Mesendoderm (in vitro differentiated cells): ENCODE results near the gene TNS3.

Experiments
- DNase-seq: peaks from one replicate; pipeline ENCODE4 v3.0.0; 2013
- H2AK5ac ChIP-seq: 2 replicates; pipeline ENCODE4 v1.6.1; 2013; ENCODE audit warnings: low read length, inconsistent platforms
- H2BK120ac ChIP-seq: 2 replicates; pipeline ENCODE4 v1.6.1; 2013; ENCODE audit warnings: low read depth, mild to moderate bottlenecking, low read length, moderate library complexity, mixed read lengths
- H2BK15ac ChIP-seq: replicated peaks from 2 replicates; pipeline ENCODE4 v1.6.1; 2013; ENCODE audit warnings: low read depth, mild to moderate bottlenecking, moderate library complexity
- H2BK5ac ChIP-seq: 2 replicates; pipeline ENCODE4 v1.6.1; 2013; ENCODE audit warnings: low read length, inconsistent platforms
- H3K18ac ChIP-seq: 2 replicates; pipeline ENCODE4 v1.6.1; 2013; ENCODE audit warnings: mild to moderate bottlenecking, low read length, mixed read lengths
- H3K23ac ChIP-seq: one replicate; pipeline ENCODE4 v1.6.1; 2013; ENCODE audit warnings: low read length
- H3K27ac ChIP-seq: 2 replicates; pipeline ENCODE4 v1.5.1; 2013; ENCODE audit warnings: low read depth, mild to moderate bottlenecking, inconsistent platforms, low read length, moderate library complexity
- H3K27me3 ChIP-seq: 2 replicates; pipeline ENCODE4 v1.6.1; 2013; ENCODE audit warnings: low read length, control low read depth, mild to moderate bottlenecking, inconsistent platforms; ENCODE audit not compliant: insufficient read depth, poor library complexity
- H3K36me3 ChIP-seq: 2 replicates; pipeline ENCODE4 v1.6.1; 2013; ENCODE audit warnings: low read length, inconsistent platforms; ENCODE audit not compliant: control insufficient read depth, insufficient read depth
- H3K4ac ChIP-seq: one replicate; pipeline ENCODE4 v1.6.1; 2013; ENCODE audit warnings: low read depth, mild to moderate bottlenecking, low read length, moderate library complexity
- H3K4me1 ChIP-seq: 2 replicates; pipeline ENCODE4 v1.6.1; 2013; ENCODE audit warnings: low read depth, low read length, inconsistent platforms; ENCODE audit not compliant: control insufficient read depth
- H3K4me2 ChIP-seq: 2 replicates; pipeline ENCODE4 v1.6.1; 2013; ENCODE audit warnings: low read length
- H3K4me3 ChIP-seq: 2 replicates; pipeline ENCODE4 v1.5.1; 2013; ENCODE audit warnings: mild to moderate bottlenecking, low read length
- H3K56ac ChIP-seq: one replicate; pipeline ENCODE4 v1.6.1; 2013; ENCODE audit warnings: low read length
- H3K79me1 ChIP-seq: 2 replicates; pipeline ENCODE4 v1.6.1; 2013; ENCODE audit warnings: low read length, inconsistent platforms
- H3K79me2 ChIP-seq: 2 replicates; pipeline ENCODE4 v1.6.1; 2013; ENCODE audit warnings: mild to moderate bottlenecking, low read length; ENCODE audit not compliant: control insufficient read depth, insufficient read depth
- H3K9ac ChIP-seq: 2 replicates; pipeline ENCODE4 v1.6.1; 2013; ENCODE audit warnings: low read length, inconsistent platforms
- H4K5ac ChIP-seq: one replicate; pipeline ENCODE4 v1.6.1; 2013; ENCODE audit warnings: low read length
- H4K8ac ChIP-seq: one replicate; pipeline ENCODE4 v1.6.1; 2013; ENCODE audit warnings: low read depth, mild to moderate bottlenecking, control low read depth, low read length, moderate library complexity
- WGBS: extraction: QIAGEN DNeasy Blood & Tissue Kit; methylation state at CpG from one replicate; pipeline ENCODE4 v1.1.7; 2013; ENCODE audit warnings: low lambda C conversion rate, missing lambda C conversion rate; ENCODE audit not compliant: insufficient coverage; ENCODE audit errors: extremely low coverage; 5-methylcytosine and 5-hydroxymethylcytosine counted together

Gene TNS3

DNA sequence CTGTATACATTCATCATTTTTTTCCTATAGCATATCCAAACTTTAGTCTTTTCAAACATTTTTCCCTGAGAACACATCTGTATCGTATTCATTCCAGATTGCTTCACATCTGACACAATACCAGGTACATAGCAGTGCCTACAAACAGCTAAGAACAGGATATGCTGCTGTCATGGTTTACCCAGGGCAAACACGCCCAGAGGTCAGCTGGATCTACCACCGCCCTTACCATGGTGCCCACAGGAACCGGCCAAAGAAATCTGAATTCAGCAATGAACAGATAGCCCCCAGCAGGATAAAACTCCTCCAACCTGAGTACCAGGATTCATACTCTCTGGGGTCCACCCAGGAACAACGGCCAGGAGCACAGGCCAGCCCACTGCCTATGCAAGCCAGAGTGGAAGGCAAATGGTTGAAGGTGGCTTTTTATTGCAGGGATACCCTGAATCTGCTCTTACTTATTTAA, 43.0 kb downstream of the TNS3 start:
- H2BK120ac ChIP-seq = no peak overlapping the region
- H3K56ac ChIP-seq = peak overlapping the region; percentile 37
- peak overlapping the region; percentile 14 for H3K9ac ChIP-seq
- H3K36me3 ChIP-seq = no peaks in the 10 kb centered on the region
- no peaks in the 10 kb centered on the region for H3K27me3 ChIP-seq
- H3K4ac ChIP-seq = peak overlapping the region; percentile 56
- H2BK5ac ChIP-seq = no peak overlapping the region
- H4K8ac ChIP-seq = no peak overlapping the region
- peaks cover 2% of the 10 kb centered on the region for H3K79me1 ChIP-seq
- no peaks in the 10 kb centered on the region for H3K79me2 ChIP-seq
- no peak overlapping the region for H3K27ac ChIP-seq
- H3K23ac ChIP-seq = no peak overlapping the region
- no peak overlapping the region for H3K4me2 ChIP-seq
- peaks cover 22% of the 10 kb centered on the region for H3K4me1 ChIP-seq
- no peak overlapping the region for H2BK15ac ChIP-seq
- DNase-seq = no peak
- no peak overlapping the region for H2AK5ac ChIP-seq
- H3K4me3 ChIP-seq = no peak overlapping the region
- WGBS = no CpG with 5 or more reads among the region's 5 CpGs
- no peak overlapping the region for H4K5ac ChIP-seq
- no peak overlapping the region for H3K18ac ChIP-seq

DNA sequence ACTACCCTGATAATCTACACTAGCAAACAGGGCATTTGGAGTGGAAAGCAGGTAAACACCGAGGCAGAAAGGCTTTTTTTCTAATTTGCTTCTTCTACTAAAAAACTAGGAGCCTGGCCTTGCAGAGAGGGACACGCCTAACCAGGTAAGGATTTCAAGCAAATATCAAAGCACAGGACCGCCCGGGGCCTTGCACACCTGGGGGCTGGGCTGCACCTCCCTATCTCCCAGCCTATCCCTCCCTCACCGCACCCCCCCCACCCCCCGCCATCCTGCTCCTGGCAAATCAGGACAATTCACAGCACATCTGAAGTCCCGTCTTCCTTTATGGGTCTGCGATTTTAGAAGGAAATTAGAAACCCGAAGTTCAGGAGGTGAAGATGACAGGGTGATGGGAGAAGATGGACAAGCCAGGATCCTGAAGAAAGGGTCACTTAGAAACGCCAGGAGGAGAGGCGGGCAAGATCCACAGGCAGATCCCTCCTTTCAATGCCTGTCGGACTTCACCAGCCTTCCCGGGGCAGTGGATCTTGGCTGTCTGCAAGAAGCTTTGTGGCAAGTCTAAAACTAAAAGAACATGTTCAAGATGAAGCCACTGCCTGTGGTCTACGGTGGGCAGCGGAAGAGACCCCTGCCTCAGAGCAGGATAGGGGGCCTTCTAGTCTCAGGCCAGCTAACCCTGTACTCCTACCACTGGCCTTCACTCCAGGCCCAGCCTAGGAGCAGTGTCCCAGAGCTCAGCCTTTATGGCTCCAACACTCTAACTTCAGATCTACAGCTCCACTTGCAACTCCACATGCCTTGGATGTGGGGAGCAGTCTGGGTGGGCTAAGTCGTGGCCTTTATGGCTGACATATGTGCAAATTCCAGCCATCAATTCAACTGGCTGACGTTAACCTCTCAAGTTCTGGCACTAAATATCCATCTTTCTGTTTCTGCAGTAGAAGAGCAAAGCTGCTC, 43.9 kb downstream of the TNS3 start:
- no peak overlapping the region for H3K4me3 ChIP-seq
- H3K23ac ChIP-seq = peak overlapping the region; percentile 49
- H3K36me3 ChIP-seq = no peaks in the 10 kb centered on the region
- H3K9ac ChIP-seq = peak overlapping the region; percentile 77
- H4K8ac ChIP-seq = no peak overlapping the region
- no peaks in the 10 kb centered on the region for H3K27me3 ChIP-seq
- no peak overlapping the region for H3K27ac ChIP-seq
- no peak overlapping the region for H2BK15ac ChIP-seq
- peak overlapping the region; percentile 97 for H3K56ac ChIP-seq
- peak overlapping the region; percentile 77 for H3K18ac ChIP-seq
- H2AK5ac ChIP-seq = peak overlapping the region; percentile 41
- H3K4me1 ChIP-seq = peaks cover 22% of the 10 kb centered on the region
- H3K4me2 ChIP-seq = peak overlapping the region; percentile 89
- no peak overlapping the region for H4K5ac ChIP-seq
- WGBS = no CpG with 5 or more reads among the region's 17 CpGs
- no peak for DNase-seq
- H2BK120ac ChIP-seq = no peak overlapping the region
- H3K4ac ChIP-seq = no peak overlapping the region
- H3K79me1 ChIP-seq = peaks cover 2% of the 10 kb centered on the region
- H3K79me2 ChIP-seq = no peaks in the 10 kb centered on the region
- peak overlapping the region; percentile 25 for H2BK5ac ChIP-seq

DNA sequence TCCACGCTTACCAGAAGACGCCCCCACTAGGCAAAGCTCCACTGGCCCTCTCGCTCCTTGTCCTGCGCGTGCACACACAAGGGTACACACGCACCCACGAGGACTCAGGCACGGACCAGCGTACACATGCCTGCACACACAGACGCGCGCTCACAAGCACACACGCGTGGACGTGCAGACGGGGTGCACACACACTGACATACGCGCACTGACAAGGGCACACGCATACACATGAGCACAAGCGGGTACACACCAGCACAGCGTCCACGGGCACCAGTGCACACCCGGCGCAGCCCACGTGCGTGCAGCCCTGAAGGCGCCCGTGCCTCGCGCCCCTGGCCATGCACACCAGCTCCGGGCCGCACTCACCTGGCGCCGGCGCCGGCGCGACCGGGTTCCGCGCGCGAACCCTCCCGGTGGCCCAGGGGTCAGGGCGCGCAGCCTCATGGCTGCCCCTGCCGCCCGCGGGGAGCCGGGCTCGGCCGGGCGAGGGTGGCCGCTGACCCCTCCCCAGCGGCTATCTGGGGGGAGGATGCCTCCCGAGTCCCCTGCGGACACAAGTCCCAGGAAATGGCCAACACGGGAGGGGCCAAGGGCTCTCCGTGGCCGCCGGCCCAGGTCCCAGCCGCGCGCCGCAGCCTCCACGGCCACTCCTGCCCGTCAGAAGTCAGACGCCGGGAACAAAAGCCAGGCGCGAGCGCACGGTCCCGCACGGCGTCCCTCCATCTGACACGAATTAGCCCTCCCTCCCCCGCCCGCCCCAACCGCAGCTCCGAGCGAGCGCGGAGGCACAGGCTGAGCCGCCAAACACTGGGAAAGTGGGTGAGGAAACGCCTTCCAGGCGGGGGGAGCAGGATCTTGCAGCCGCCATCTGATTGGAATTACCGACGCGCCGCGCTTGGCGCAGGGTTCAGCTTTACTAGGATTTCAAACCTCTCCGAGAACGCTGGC, 45.0 kb downstream of the TNS3 start:
- peak overlapping the region; percentile 38 for H3K4ac ChIP-seq
- no peak overlapping the region for H2BK15ac ChIP-seq
- peaks cover 22% of the 10 kb centered on the region for H3K4me1 ChIP-seq

DNA sequence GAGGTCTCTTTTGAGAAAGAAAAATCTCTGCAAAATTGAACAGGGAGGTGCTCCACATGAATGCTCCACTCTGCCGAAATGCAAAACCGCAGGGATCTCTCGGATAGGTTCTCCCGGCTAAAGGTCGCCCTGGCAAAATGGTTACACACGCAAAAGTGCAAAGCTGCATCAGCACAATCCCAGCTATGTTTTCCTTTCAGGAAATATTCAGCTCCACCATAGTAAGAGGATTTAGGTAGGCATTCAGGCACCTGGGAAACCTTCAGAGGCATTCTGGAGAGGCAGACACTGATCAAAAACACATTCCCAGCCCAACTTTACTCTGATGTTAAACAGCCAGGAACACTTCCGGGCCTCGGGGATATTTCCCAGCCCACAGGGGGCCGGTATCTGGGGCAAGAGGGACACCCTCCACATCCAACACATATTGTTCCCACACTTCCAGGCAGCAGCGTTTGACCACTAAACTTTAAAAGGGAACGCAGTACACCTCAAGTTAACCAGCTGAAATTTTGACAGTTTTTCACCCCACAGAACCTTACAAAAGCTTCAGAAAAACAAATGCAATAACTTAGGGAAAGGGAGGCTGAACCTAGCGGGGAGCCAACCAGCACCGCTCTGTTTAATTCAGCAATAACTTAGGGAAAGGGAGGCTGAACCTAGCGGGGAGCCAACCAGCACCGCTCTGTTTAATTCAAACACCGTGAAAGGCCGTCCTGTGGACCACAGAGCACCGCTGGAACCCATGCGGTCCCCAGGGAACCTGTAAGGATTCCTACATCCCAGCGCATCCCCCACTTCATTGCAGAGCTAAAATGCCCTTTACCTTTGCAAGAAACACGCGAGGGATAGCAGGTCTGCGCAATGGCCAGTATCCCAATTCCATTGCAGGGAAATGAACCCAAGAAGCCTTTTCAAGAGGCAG, 45.9 kb downstream of the TNS3 start:
- Histone ChIP-seq H4K5ac (no peak overlapping the region), H2BK5ac (no peak overlapping the region), H3K18ac (no peak overlapping the region), H3K4me1 (peaks cover 22% of the 10 kb centered on the region), H3K79me2 (no peaks in the 10 kb centered on the region), H4K8ac (no peak overlapping the region), H3K27me3 (no peaks in the 10 kb centered on the region), H3K79me1 (peaks cover 2% of the 10 kb centered on the region), H3K4me2 (peak overlapping the region; percentile 89), H3K56ac (no peak overlapping the region), H2BK15ac (no peak overlapping the region), H3K9ac (peak overlapping the region; percentile 77), H3K27ac (peak overlapping the region; percentile 38), H3K36me3 (no peaks in the 10 kb centered on the region), H3K4me3 (no peak overlapping the region), H2AK5ac (no peak overlapping the region), H3K4ac (no peak overlapping the region), H3K23ac (peak overlapping the region; percentile 98), H2BK120ac (no peak overlapping the region)
- DNase-seq = peak; percentile 52
- no CpG with 5 or more reads among the region's 23 CpGs for WGBS

More for the DNA sequence above, 45.0 kb downstream of the TNS3 start:
- Histone ChIP-seq H2BK5ac (no peak overlapping the region), H3K27me3 (no peaks in the 10 kb centered on the region), H3K18ac (peak overlapping the region; percentile 77), H2BK120ac (no peak overlapping the region), H3K9ac (peak overlapping the region; percentile 77), H3K4me3 (peak overlapping the region; percentile 5), H3K79me2 (no peaks in the 10 kb centered on the region), H3K4me2 (peak overlapping the region; percentile 89), H3K79me1 (peaks cover 2% of the 10 kb centered on the region), H3K23ac (peak overlapping the region; percentile 98), H4K8ac (no peak overlapping the region), H2AK5ac (peak overlapping the region; percentile 17), H3K27ac (no peak overlapping the region), H3K56ac (peak overlapping the region; percentile 97), H4K5ac (no peak overlapping the region), H3K36me3 (no peaks in the 10 kb centered on the region)
- WGBS = no CpG with 5 or more reads among the region's 96 CpGs
- peak; percentile 66 for DNase-seq
